Left kidney (tissue), 2 donors: Measurements from ENCODE around the gene LRRC66. TPM values are rescaled to one million over a fixed set of nuclear protein-coding genes. Genes with fewer than 3 reads are reported as not detected.
A peak's percentile ranks its signal among the peaks of the same experiment; 100 is the strongest.

Experiments
- DNase-seq: peaks from one replicate; pipeline ENCODE4 v3.0.0-alpha.2; 2013
- polyA plus RNA-seq: library from polyadenylated mRNA; unstranded; fragments of 120-200 nt; gene quantifications from one replicate; pipeline ENCODE4 v1.2.1, GENCODE V29; 2013; ENCODE audit not compliant: insufficient read length

Gene LRRC66
- polyA plus RNA-seq, 1 donor = 1.3 TPM

DNA sequence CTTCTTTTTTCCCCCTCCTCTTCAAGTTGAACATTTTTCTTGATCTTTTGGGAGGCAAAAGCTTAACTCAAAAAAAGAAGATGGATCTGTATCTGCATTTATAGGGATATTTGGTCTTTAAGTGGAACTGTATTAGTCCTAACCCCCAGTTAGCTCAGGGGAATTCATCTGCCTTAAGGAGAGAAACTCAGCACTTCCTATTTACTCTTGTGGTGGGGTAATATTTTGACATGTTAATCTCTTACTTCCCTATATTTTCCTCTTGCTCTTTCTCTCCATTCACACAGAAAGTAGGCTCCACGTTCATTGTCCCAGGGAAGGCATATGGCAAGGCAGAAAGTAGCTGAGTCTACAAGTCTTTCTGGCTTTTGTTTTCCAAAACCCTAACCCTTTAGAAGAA lies 5.3 kb downstream of the LRRC66 start:
- DNase-seq = no peak

DNA sequence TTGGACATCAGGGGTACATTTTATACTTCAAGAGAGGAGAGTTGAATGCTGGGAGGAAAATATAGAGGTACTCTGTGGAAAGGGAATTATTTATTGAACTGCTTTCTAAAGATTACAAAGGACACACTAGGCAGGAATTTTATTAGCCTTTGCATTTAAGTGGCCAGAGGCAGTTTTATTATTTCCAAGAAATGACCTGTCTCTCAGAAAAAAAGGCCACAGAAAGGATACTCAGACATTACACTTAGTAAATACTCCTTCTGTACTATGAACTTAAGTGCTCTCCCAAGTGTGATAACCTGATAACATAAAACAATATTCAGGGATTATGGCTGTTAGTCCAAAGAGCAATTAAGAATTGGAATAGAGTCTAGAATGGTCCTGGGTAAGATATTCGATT lies 7.5 kb downstream of the LRRC66 start:
- no peak for DNase-seq

DNA sequence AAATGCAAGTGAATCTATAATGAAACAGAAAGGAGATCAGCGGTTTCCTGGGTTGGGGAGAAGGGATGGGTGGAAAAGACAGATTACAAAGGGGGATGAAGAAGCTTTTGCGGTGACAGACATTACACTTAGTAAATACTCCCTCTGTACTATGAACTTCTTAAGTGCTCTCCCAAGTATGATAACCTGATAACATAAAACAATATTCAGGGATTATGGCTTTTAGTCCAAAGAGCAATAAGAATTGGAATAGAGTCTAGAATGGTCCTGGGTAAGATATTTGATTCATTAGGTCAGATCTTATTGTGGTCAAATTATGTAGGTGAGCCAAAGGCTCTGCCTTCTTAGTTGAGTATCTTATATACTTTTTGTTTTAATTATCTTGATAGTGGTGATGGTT lies 9.2 kb downstream of the LRRC66 start:
- no peak for DNase-seq

DNA sequence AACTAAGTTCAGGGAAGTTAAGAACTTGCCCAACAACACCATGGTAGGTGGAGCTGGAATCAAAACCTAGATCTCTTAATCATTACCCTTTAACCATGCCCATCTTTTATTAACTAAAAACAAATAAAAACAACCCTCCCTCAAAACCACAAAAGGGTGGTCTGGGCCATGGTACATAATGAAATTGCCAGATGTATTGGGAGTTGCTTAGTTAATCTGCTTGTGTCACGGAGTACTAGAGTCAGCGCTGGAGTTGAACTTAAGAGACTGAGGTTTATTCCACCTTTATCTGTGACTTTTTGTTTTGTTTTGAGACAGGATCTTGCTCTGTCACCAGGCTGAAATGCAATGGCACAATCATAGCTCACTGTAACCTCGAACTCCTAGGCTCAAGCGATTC lies 13.3 kb downstream of the LRRC66 start:
- no peak for DNase-seq

DNA sequence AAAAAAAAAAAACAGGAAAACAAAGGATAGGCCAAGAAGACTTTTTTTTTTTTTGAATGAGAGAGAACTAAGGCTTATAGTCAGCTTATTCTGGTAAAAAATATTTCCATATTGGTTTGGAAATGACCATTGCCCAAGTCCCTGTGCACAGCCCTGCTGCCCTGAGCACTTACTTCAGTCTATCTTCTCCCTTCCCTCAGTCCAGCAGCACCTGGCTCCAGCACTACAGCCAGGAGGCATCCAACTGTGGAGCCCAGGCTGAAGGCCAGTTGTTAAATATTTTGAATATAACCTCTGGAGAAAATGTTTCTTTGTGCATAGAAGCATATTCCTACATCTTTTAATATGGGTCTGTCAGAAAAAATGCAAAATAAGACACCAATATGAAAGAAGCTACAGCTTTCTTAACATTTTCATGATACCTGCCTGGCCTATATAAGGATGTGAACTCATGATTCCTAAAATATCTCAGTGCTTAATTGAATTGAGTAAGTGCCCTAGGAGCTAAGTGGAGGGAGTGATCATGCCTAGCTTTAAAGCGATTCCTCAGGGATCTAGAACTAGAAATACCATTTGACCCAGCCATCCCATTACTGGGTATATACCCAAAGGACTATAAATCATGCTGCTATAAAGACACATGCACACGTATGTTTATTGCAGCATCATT lies 14.4 kb downstream of the LRRC66 start:
- no peak for DNase-seq

DNA sequence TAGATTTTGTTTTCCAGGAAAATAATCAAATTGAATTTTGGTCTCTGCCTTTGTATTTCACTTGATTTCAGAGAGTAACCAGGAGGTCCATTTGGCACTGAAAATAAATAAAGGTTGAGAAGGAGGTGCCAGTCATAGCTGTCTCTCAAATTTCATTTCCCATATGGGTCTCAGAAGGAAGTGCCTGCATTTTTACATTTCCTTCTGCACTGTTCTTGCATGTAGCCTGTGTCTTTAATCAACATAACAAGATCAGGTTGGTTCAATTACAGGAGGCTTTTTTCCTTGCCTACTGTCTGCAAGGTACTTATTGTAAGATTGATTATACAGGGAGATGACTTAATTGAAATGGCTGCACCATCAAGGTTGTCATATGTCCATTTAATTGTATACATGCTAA lies 15.7 kb downstream of the LRRC66 start:
- DNase-seq = no peak

DNA sequence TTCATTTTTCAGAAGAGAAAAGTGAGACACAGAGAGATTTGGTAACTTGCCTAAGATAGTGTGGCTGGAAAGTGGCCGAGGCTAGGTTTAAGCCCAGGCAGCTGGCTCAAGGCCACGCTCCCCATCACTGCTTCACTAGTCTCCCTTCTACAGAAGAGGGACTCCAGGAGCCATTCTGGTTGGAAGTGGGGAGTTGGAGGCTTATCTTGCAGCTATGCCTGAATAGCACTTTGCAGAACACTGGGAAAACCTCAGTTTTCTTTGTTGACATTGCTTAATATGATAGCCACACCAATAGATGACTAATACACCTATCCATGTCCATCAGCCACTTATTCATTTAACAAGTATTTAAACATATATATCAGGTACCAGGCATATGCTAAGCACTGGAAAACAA lies 18.5 kb downstream of the LRRC66 start:
- no peak for DNase-seq

DNA sequence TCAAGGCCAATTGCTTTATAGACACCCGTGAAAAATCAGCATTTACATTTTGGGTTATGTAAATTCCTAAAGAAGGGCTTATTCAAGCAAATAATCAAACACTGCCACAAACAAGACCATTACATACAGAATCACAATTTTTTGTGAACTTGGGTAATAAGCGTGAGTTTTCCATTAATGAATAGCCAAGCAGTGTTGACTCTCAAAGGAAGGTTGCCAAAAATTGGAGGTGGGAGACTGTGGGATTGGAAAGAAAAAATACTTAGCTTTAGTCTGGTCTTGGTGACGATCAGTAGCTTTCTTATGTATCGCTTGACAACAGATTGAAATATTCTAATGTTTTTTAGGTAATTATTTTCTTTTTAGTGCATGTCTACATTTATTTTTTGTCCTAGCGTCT lies 20.9 kb downstream of the LRRC66 start:
- DNase-seq = no peak

DNA sequence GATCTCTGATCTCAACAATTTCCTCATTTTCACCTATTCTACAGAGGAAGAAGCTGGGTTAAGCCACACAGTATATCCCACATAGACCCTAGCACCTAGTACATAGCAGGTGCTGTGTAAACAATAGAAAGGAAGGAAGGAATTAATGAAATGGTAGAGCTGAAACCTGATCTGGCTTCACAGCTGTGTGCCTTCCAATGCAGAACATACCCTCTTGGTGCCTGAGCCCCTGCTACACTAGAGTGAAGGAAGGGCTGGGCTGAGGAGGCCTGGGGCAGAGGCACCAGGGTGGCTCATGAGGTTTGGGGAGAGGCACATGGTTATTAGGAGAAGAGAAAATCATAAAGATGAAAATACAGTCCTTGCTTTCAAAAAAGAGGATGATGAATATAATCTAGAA lies 21.3 kb downstream of the LRRC66 start:
- no peak for DNase-seq

DNA sequence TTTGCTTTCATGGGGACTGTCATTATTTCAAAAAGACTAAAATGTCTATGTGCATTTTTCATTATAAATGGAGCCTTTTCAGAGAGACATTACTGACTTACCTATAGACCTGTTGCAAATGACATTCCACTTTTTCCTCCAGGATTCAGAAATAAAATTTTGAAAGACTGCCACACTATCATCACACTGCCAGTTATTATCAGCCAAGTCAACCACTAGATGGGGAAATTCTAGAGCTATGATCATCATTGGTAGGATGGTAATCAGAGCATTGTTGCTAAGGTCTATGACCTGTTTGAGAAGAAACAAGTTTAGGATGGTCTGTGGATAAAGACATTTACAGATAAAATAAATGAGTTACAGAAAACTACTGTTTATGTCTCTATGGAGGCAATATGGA lies 22.5 kb downstream of the LRRC66 start:
- DNase-seq = no peak

DNA sequence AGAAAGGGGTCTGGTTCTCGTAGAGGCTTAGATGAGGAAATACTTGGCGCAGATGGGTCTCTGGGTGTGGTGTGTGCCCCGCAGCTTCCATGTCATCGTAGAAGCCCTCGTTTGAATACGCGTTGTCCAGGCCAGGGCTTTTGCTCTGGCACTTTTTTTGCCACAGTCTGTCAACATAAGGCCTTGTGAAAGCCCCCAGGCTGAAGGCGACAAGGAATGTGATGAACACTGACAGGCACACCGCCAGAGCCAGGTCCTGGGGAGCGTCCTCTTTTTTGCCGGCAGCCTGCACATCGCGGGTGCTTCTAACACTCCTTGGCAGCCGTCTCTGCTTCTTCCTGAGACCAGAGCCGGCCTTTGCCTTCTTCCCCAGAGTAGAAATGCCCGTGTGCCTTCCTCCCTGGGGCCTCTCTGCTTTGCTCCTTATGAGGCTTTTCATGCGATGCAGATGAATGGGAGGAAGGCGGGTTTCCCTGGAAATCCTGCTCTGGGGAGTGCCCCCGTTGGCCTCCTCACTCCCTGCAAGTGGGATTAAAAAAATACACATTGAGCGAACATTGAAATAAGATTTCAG lies 24.4 kb downstream of the LRRC66 start:
- DNase-seq = no peak

DNA sequence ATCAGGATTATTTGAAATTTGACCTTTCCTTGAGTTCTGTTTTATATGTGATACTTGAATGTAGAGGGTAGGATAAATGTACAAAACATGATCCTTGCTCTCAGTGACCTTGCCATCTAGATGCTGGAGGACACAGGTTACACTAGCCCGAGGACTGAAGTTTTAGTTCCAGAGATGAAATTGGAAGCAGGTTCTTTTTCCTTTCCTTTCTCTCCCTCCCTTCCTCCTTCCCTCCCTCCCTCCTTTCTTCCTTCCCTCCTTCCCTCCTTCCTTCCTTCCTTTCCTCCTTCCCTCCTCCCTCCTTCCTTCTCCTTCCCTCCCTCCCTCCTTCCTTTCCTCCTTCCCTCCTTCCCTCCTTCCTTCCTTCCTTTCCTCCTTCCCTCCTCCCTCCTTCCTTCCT lies 54.3 kb downstream of the LRRC66 start:
- no peak for DNase-seq

DNA sequence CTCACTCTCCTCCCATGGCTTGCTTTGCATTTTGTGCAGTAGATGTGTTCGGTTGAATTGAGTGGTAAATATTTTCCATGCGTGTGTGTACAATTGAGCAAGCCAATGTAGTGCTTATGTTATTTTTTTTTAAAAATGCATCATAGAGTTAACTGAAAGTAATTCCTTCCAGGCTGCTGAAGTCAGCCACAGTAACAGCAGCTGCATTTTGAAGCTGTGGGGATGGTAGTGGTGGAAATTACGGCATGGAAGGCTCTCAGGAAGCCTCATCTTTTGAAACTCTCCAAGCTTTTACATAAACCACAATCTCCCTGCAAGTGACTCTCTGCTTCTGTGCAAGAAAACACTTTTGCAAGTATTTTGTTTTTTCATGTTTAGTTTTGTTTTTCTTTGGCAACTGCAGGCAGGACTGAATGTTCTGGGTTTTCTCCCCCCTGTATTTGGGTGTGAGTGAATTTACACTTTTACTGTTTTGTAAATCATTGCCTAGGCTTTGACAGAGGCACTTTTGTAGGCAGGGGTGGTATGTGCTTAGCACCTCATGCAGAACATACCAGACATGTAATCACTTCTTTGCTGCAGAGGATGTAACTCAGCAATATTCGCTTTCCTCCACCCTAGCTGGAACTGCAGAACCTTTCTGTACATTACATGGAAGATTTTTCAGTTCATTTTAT lies 56.2 kb downstream of the LRRC66 start:
- DNase-seq = peak; percentile 10

DNA sequence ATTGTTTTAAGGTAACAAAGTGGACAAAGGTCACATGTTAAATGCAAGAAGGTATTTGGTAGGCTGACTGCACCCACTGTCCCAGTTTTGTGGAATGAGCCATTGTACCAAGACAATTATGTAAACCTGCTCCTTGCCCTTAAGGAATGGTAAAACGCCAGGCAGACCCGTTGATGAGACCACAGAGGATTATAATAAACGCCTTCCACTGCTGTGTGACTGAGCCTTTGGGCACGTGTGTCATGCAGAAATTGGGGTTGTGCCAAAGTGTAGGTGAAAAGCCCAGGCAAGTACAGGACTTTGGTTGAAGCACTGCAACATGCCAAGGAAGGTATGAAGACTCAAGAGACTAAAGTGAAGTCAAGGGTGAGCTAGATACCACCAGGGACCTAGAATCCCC lies 59.7 kb downstream of the LRRC66 start:
- DNase-seq = no peak

DNA sequence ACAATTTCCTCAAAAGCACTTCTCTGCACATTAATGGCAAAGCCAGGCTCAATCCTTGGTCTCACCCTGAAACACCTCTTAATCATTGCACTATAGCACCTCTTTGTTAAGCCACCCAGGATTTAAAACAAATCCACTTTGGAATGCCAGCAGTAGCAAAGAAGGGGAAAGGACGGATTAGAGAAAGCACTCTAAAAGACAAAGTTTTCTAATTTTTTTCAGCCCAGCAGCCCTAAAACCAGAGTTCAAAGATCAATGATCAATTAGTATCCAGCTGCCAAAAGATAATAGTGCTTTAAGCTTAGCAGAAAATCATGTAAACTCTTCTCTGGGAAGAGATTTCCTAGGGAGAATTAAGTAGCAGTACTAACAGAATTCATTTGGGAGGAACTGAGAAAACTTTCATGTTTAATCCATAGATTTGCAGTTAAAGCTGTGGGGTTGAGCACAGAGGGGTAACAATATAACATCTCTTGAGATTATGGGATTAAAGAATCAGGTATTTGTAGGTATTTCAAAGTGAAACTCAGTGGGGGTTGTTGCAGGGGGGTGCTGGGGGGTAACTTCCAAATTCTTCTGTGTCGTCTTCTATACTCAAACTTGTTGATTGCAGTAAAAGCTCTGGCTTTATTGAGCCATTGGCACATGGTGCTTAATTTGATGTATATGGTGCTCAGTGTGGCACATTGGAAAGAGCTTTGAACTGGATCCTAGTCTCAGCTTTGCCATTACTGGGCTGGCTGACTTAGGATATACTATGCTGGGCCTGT lies 61.8 kb downstream of the LRRC66 start:
- no peak for DNase-seq

Other genes with a start within 250 kb of the LRRC66 start
- gene DCUN1D4, start 177.2 kb downstream of the LRRC66 start, polyA plus RNA-seq = 79.1 TPM
- gene SGCB, start 17.9 kb upstream of the LRRC66 start, polyA plus RNA-seq = 49.9 TPM
- gene SPATA18, start 30.9 kb upstream of the LRRC66 start, polyA plus RNA-seq = 1.6 TPM